DMS 273 (cell line): ENCODE results near the gene LYRM9.
"Not testable (repeated sequence)": the region's sequence is repeated elsewhere in the genome, so short reads cannot be mapped to it uniquely, and the experiment has no call there.

Experiments used
- DNase-seq: peaks from one replicate; lab custom pipeline; 2025; ENCODE audit not compliant: unreplicated experiment; lab: John Stamatoyannopoulos, UW

Gene LYRM9

GRCh38 chr17:27892866-27893769 lies at the start of gene LYRM9:
Gene LYRM9 (minus strand): TSS chr17:27893365. CDS start chr17:27882694, 10,671 bp downstream.
- DNase-seq: peak; percentile 96

GRCh38 chr17:27940503-27941428 lies 47.6 kb upstream of the LYRM9 start:
- no peak for DNase-seq

DNA sequence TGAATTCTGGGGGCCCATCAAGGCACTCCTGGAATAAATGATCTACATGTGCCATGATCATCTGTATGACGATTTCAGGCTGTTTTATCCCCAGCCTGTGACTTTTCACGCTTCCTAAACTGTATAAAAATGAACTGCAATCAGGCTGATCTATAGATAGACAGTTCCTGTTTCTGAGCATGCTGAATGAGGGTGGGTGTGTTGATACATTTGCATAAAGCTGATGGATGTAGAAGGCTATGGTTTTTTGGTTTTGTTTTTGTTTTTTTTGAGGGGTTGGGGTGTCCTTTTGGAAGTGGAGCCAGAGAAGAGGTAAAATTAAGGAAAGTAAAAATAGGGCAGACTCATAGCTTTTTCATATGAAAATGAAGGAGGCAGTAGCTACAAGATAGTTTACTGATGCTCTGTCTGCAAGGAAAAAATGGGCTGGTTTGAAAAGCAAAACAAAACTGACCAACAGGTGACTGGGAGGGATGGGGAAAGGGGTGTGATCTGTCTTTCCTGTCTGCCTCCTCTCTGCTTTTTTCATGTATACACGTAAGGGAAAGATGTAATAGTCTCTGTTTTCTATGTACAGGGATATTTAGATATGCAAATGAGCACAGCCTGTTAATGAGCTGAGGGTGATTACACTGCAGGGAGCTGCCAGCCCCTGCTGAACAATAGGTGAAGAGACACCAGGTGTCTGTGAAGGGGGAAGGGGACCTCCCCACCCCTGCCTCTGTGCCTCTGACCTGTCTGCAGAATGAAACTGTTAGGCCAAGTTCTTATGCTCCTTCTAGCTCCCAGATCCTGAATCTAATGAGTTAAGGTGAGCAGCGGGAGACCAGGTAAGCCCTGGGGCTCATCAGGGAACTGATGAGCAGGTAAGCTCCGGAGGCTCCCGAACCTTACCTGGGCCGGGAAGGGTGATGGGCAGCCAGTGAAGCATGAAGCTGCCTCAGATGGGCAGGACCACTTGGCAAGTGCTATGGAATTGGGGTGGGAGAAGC lies 46.6 kb upstream of the LYRM9 start:
- DNase-seq: no peak

- DNase-seq: no peak
Observed at GRCh38 chr17:27938864-27939263, 45.7 kb upstream of the LYRM9 start.

DNA sequence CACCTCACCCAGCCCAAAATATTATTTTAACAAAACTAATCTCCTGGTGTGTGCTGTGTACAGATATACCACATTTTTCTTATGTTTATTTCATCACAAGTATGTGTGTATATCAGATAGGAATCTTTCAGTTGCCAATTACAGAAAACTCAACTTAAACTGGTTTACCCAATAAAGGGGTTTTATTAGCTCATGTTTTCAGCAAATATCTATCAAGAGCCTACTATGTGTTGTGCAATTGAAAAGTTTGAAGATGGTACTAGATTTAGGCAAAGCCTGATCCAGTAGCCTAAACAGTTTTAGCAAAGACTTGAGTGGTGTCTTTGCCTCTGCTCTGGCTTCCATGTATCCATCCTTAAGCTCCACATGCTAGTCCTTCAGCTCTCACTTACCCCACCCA lies 45.1 kb upstream of the LYRM9 start:
- no peak for DNase-seq

DNA sequence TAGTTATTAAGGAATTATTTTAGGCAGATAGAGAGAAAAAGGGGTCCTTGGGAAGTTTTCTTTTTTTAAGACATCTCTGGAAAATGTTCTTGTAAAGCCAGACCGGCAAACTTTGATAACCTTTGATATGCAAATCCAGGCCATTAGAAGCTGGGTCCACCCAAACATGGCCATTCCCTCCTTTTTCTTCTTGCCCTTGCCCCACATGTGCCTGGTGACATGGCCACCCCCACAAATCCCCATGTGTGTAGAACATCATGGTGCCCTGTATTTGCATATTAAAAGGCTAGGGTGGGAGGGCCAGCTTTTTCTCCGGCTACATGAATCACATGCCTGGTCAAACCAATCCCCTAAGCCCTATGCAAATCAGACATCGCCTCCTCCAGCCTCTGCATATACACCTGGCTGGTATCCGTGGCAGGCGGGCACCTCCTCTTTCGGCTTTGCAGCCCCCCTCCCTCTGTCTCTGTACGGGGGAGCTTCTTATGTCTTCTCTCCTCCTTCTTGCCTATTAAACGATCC lies 43.9 kb upstream of the LYRM9 start:
- DNase-seq: no peak

DNA sequence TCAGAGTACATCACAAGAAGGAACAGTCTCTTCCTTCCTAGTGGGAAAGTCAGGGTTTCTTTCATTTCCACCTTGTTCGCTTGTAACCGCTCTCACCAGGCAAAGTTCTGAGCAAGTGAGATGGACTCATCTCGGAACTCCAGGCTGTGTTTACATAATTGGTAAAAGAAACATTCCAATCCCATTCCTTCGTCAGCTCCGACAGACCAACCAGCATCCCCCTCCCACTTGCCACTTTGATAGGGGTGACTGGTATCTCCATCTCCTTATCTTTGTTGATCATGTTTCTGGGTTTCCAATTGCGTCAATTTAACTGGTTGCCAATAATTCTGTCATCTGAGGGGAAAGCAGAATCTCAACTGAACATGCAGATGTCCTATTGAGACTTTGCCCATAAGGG lies 36.8 kb upstream of the LYRM9 start:
- DNase-seq: no peak

GRCh38 chr17:27928587-27928986 lies 35.4 kb upstream of the LYRM9 start:
- no peak for DNase-seq

GRCh38 chr17:27927781-27928180 lies 34.6 kb upstream of the LYRM9 start:
- no peak for DNase-seq

DNA sequence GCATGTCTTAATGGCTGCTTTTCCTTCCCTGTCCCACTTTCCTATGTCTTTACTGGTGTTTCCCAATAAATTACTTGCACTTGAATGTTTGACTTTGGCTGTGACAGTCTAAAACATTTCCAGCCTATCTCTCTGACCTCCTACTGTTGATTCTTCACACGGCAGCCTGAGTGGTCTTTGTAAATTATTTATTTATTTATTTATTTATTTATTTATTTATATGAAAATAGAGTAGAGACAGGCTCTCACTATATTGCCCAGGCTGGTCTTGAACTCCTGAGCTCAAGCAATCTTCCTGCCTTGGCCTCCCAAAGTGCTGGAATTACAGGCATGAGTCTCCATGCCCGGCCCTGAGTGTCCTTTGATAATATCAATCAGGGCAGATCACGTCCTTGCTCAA lies 28.4 kb upstream of the LYRM9 start:
- DNase-seq: no peak

GRCh38 chr17:27921077-27921476 lies 27.9 kb upstream of the LYRM9 start:
- no peak for DNase-seq

DNA sequence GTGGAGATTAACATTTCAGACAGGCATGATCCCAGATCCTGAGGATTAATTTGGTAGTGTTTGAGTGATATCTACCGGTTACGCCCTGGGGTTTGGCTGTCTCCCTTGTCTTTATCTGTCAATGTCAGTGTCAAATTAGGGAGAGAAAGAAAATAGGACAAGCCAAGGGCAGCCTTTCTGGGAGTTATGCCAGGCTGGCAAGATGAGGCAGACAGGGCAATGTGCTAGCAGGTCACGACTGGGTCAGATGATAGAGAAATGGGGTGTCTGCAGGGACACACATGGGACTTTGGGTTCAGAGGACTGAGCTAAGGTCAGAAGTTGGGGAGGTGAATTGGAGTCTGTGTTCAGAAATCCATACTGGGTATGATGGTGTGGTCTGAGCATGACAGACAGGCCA lies 27.4 kb upstream of the LYRM9 start:
- DNase-seq: no peak

GRCh38 chr17:27919079-27919478 lies 25.9 kb upstream of the LYRM9 start:
- DNase-seq: no peak

- no peak for DNase-seq
Observed at GRCh38 chr17:27918498-27918897, 25.3 kb upstream of the LYRM9 start.

GRCh38 chr17:27917000-27917399 lies 23.8 kb upstream of the LYRM9 start:
- DNase-seq: no peak

DNA sequence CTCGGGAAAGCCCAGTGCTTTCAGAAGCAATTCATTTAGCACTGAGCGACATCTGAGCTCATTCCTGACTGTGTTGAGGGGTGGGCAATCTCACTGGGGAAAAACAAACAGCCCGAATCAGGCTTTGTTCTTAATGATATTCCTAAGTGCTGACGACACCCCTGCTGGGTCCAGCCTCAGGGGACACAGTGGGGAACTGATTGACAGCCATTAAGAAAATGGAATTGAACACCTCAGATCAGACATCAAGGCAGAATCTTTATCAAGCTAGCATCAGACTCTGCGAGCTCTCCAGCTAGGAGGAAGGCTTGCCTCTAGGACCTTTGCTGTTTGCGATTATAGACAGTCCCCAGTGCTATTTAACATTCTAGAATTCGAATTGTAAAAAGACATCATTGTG lies 22.5 kb upstream of the LYRM9 start:
- DNase-seq: no peak

DNA sequence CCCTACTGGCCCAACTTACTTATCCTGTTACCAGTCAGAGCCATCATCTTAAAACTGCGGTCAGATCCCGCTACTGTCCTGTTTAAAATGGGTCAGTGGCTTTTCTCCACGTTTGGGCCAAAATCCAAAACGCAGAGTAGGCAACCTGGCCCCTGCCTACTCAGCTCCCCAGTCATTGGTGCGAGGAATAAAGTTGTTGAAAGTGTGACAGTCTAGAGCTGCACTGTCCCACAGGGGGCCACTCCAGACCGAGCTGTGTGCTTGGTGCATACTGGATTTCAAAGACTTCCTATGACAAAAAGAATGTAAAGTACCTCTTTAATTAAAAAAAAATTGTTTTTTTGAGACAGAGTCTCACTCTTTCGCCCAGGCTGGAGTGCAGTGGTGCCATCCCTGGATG lies 21.2 kb upstream of the LYRM9 start:
- no peak for DNase-seq

GRCh38 chr17:27912964-27913363 lies 19.8 kb upstream of the LYRM9 start:
- DNase-seq: no peak

- not testable (repeated sequence) for DNase-seq
Observed at GRCh38 chr17:27912299-27912698, 19.1 kb upstream of the LYRM9 start.

GRCh38 chr17:27907976-27908558 lies 14.9 kb upstream of the LYRM9 start:
- DNase-seq: no peak
